ENCODE measurements around the gene KCNQ5. TPM values are rescaled to one million over a fixed set of nuclear protein-coding genes. Genes with fewer than 3 reads are reported as not detected.

Gene KCNQ5
- total and polyA plus RNA-seq, 10 of the 15 experiments (the other 5 are each of a cell fraction or from before 2014, with no cell fraction given) = 0.60 to 16.2 (median 3.2) TPM

- no peak for TF ChIP-seq SRF (IDR thresholded peaks at IDR 0.05; ENCODE audit: low read depth in 2 of 2, low read length in 2 of 2)
- no peak for TF ChIP-seq BRCA1 (IDR thresholded peaks at IDR 0.05; ENCODE audit: low read depth, low read length)
- TF ChIP-seq EZH2 (IDR thresholded peaks at IDR 0.05; ENCODE audit: borderline replicate concordance, control insufficient read depth, low read depth, low read length) = no peak
- TF ChIP-seq TARDBP (IDR thresholded peaks at IDR 0.05; ENCODE audit: borderline replicate concordance) = no peak
- no peak for TF ChIP-seq PBX3 (IDR thresholded peaks at IDR 0.05; ENCODE audit: insufficient replicate concordance, low read depth, low read length)
- no peak for TF ChIP-seq SMAD1 (IDR thresholded peaks at IDR 0.05; ENCODE audit: low read depth, partially characterized antibody)
Measured at GRCh38 chr6:72724545-72724944, 102.7 kb downstream of the KCNQ5 start (continued).

GRCh38 chr6:72728706-72729343, 107.0 kb downstream of the KCNQ5 start:
- ATAC-seq = no peak
- TF ChIP-seq MYC (IDR thresholded peaks at IDR 0.05; ENCODE audit: insufficient read depth, insufficient read length, insufficient replicate concordance, low read length, severe bottlenecking) (no peak), ZZZ3 (IDR thresholded peaks at IDR 0.05; ENCODE audit: control insufficient read depth, insufficient read length, low read depth) (no peak), CEBPB (IDR thresholded peaks at IDR 0.05; ENCODE audit: borderline replicate concordance in 1 of 2, low read depth in 2 of 2, low read length in 2 of 2) (no peak), YBX1 (IDR thresholded peaks at IDR 0.05) (no peak), MTA3 (IDR thresholded peaks at IDR 0.05; ENCODE audit: borderline replicate concordance, low read length) (no peak), NR2C2 (IDR thresholded peaks at IDR 0.05; ENCODE audit: borderline replicate concordance, control insufficient read depth, insufficient read length, low read depth) (no peak), CHD2 (IDR thresholded peaks at IDR 0.05; ENCODE audit: borderline replicate concordance, low read depth, low read length) (no peak), MYB (IDR thresholded peaks at IDR 0.05; ENCODE audit: borderline replicate concordance, low read depth, low read length) (no peak), E4F1 (IDR thresholded peaks at IDR 0.05; ENCODE audit: borderline replicate concordance, partially characterized antibody) (no peak), SREBF1 (IDR thresholded peaks at IDR 0.05; ENCODE audit: low read length) (no peak), EP300 (IDR thresholded peaks at IDR 0.05; ENCODE audit: borderline replicate concordance in 1 of 2, control insufficient read depth in 1 of 2, low read depth in 2 of 2, low read length in 2 of 2) (no peak), RB1 (IDR thresholded peaks at IDR 0.05; ENCODE audit: borderline replicate concordance) (no peak), MEF2B (IDR thresholded peaks at IDR 0.05; ENCODE audit: partially characterized antibody, poor library complexity, severe bottlenecking) (no peak), SRF (IDR thresholded peaks at IDR 0.05; ENCODE audit: low read depth in 2 of 2, low read length in 2 of 2) (no peak)

More at GRCh38 chr6:72728706-72729343, 107.0 kb downstream of the KCNQ5 start:
- Histone ChIP-seq H3K9me3 (replicated peaks; ENCODE audit: control insufficient read depth, insufficient read depth, low read length) (peaks cover 7% of the 10 kb centered on the region), H3K36me3 (ENCODE audit: control insufficient read depth in 2 of 2, insufficient read depth in 2 of 2, low read length in 1 of 2) (no peaks in the 10 kb centered on the region), H3K9ac (ENCODE audit: control insufficient read depth, insufficient read depth, low read length) (no peak overlapping the region), H3K4me2 (ENCODE audit: control insufficient read depth, insufficient read depth) (no peak overlapping the region), H3K4me1 (ENCODE audit: control insufficient read depth, insufficient read depth, low read length) (peaks cover 13% of the 10 kb centered on the region), H2AFZ (ENCODE audit: control insufficient read depth, low read depth, low read length) (no peak overlapping the region), H3K79me2 (ENCODE audit: control insufficient read depth, insufficient read depth, low read length) (peaks cover 5% of the 10 kb centered on the region), H3K27ac (ENCODE audit: control insufficient read depth, insufficient read depth) (no peak overlapping the region), H3K27me3 (replicated peaks in 1 of 2; ENCODE audit: control insufficient read depth in 2 of 2, insufficient read depth in 2 of 2, low read length in 1 of 2) (no peaks in the 10 kb centered on the region), H3K4me3 (no peak overlapping the region), H4K20me1 (ENCODE audit: control insufficient read depth, insufficient read depth) (no peaks in the 10 kb centered on the region)
- 94% methylated on average over 3 of the region's 3 CpGs for WGBS (ENCODE audit: insufficient coverage, insufficient replicate concordance, low lambda C conversion rate, missing lambda C conversion rate)
- DNase-seq (ENCODE audit: low read depth, low spot score) = no peak
- ChIA-PET CTCF (no interaction called here), POLR2A (interaction anchor here (2.1 kb wide), 1 partner anchor 12 kb away, joined by 5 read pairs; no protein-coding TSS in a partner anchor), SMC1A (ENCODE audit: uncharacterized antibody, unreplicated experiment) (interaction anchor here (1.0 to 1.5 kb wide), 5 partner anchors 8 to 104 kb away, joined by 3 to 5 read pairs (median 3); no protein-coding TSS in a partner anchor), RAD21 (ENCODE audit: unreplicated experiment) (interaction anchor here (1.6 kb wide), 1 partner anchor 40 kb away, joined by 4 read pairs; no protein-coding TSS in a partner anchor)
- no TSS peak for BruUV-seq (replicated peaks)
- intact Hi-C loops (cut with micrococcal nuclease; ENCODE audit: unreplicated experiment) (no loop called here), in situ Hi-C loops (cut with MboI) (no loop called here)
- no peak for FAIRE-seq

All from GM12878 (cell line).